Left ventricle myocardium inferior (tissue), 1 donor: ENCODE results near the gene ABCC6. TPM values are rescaled to one million over a fixed set of nuclear protein-coding genes. Genes with fewer than 3 reads are reported as not detected.

Experiments
- DNase-seq: peaks from one replicate; pipeline ENCODE4 v3.0.0-alpha.2; 2020
- H3K27ac ChIP-seq: fragments of 200-600 bp; replicated peaks from 2 replicates; pipeline ENCODE4 v1.8.0; 2021
- H3K27me3 ChIP-seq: fragments of 200-600 bp; 2 replicates; pipeline ENCODE4 v1.8.0; 2021; ENCODE audit warnings: low read depth
- H3K36me3 ChIP-seq: fragments of 200-600 bp; 2 replicates; pipeline ENCODE4 v1.8.0; 2021
- H3K4me1 ChIP-seq: fragments of 200-600 bp; 2 replicates; pipeline ENCODE4 v1.8.0; 2021
- H3K4me3 ChIP-seq: fragments of 200-600 bp; 2 replicates; pipeline ENCODE4 v1.8.0; 2021; ENCODE audit warnings: mild to moderate bottlenecking, moderate library complexity
- H3K9me3 ChIP-seq: fragments of 200-600 bp; replicated peaks from 2 replicates; pipeline ENCODE4 v1.8.0; 2021
- intact Hi-C: fragments of 100-400 bp; cut with micrococcal nuclease; formaldehyde crosslinking; loops from one replicate; pipeline ENCODE4 v1.11.0; 2022
- total RNA-seq: library from RNA; stranded (reverse); fragmentation: NEBNext Ultra II Directional; extraction: Animal tissue kit (Norgen Biotek cat#: 25700); gene quantifications from one replicate; pipeline ENCODE4 v1.2.1, GENCODE V29; 2021
- TF ChIP-seq, protein P1 (sequence below): fragments of 200-600 bp; IDR thresholded peaks from 2 replicates; pipeline ENCODE4 v1.8.0; 2021; ENCODE audit warnings: antibody characterized with exemption, mild to moderate bottlenecking, borderline replicate concordance
- donor health status: DM: no; HTN: yes; CAD: no; lungs with severe emphysema.

ABCC6 gene
- total RNA-seq, 1 donor from 2014 or later: 1.2 TPM

DNA sequence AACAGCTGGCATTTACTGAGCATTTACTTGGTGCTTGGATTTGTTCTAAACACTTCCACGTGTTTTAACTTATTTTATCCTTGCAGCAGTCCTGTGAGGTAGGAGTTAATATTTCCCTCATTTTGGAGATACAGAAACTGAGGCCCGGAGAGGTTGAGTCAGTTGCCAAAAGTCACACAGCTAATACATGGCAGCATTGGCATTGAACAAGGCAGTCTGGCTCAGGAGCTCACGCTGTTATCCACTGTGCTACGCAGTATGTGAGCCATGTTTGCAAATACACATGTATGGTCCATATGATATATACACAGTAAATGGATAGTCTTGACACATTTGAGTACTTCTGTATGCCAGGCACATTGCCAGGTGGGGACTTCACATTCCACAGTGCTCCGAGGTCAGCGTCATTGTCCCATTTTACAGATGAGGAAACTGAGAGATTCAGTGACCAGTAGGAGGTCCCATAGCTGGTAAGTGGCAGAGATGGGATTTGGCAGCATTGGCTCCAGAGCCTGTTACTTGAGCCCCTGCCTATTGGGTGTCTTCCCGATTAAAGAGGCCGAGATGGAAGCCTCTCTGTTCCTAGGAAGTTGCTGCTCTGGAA, 110.7 kb downstream of the ABCC6 start:
- intact Hi-C loops: no loop called here
- Histone ChIP-seq H3K36me3 (peaks cover 88% of the 10 kb centered on the region), H3K4me3 (no peak overlapping the region), H3K4me1 (no peaks in the 10 kb centered on the region), H3K27ac (no peak overlapping the region), H3K27me3 (no peaks in the 10 kb centered on the region), H3K9me3 (peaks cover 2% of the 10 kb centered on the region)
- no peak for DNase-seq
- TF ChIP-seq, protein P1, sequence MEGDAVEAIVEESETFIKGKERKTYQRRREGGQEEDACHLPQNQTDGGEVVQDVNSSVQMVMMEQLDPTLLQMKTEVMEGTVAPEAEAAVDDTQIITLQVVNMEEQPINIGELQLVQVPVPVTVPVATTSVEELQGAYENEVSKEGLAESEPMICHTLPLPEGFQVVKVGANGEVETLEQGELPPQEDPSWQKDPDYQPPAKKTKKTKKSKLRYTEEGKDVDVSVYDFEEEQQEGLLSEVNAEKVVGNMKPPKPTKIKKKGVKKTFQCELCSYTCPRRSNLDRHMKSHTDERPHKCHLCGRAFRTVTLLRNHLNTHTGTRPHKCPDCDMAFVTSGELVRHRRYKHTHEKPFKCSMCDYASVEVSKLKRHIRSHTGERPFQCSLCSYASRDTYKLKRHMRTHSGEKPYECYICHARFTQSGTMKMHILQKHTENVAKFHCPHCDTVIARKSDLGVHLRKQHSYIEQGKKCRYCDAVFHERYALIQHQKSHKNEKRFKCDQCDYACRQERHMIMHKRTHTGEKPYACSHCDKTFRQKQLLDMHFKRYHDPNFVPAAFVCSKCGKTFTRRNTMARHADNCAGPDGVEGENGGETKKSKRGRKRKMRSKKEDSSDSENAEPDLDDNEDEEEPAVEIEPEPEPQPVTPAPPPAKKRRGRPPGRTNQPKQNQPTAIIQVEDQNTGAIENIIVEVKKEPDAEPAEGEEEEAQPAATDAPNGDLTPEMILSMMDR: no peak

DNA sequence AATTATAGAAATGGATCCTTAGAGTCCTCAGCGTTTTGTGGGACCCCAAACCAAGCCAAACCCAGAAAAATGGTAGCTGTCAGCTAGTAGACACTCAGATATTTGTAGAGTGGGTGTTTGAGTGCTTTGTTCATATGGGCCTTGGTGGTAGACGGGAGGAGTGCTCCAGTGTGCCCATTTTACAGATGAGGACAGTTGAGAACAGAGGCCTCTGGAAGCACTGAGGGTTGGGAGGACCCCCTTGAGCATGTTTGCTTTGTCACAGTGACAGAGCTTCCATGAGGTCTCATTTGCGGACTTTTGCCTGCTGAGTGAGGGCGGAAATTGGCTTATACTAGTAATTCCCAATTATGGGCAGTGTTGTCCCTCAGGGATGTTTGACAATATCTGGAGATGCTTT, 111.7 kb downstream of the ABCC6 start:
- no peak overlapping the region for H3K4me3 ChIP-seq
- no peaks in the 10 kb centered on the region for H3K27me3 ChIP-seq
- peaks cover 86% of the 10 kb centered on the region for H3K36me3 ChIP-seq
- intact Hi-C loops: no loop called here
- no peaks in the 10 kb centered on the region for H3K9me3 ChIP-seq
- H3K27ac ChIP-seq: no peak overlapping the region
- no peaks in the 10 kb centered on the region for H3K4me1 ChIP-seq
- TF ChIP-seq, protein P1: no peak
- no peak for DNase-seq

DNA sequence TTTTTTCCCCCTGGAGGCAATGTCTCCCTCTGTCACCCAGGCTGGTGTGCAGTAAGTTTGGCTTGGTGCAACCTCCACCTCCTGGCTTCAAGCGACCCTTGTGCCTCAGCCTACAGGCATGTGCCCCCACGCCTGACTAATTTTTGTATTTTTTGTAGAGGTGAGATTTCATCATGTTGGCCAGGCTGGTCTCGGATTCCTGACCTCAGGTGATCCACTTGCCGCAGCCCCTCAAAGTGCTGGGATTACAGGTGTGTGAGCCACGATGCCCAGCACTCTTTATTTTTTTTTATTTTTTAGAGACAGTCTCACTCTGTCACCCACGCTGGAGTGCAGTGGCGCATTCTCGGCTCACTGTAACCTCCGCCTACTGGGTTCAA, 113.2 kb downstream of the ABCC6 start:
- TF ChIP-seq, protein P1: no peak
- no peak overlapping the region for H3K27ac ChIP-seq
- H3K4me3 ChIP-seq: no peak overlapping the region
- intact Hi-C loops: no loop called here
- H3K27me3 ChIP-seq: no peaks in the 10 kb centered on the region
- no peaks in the 10 kb centered on the region for H3K4me1 ChIP-seq
- peaks cover 76% of the 10 kb centered on the region for H3K36me3 ChIP-seq
- no peaks in the 10 kb centered on the region for H3K9me3 ChIP-seq
- no peak for DNase-seq

DNA sequence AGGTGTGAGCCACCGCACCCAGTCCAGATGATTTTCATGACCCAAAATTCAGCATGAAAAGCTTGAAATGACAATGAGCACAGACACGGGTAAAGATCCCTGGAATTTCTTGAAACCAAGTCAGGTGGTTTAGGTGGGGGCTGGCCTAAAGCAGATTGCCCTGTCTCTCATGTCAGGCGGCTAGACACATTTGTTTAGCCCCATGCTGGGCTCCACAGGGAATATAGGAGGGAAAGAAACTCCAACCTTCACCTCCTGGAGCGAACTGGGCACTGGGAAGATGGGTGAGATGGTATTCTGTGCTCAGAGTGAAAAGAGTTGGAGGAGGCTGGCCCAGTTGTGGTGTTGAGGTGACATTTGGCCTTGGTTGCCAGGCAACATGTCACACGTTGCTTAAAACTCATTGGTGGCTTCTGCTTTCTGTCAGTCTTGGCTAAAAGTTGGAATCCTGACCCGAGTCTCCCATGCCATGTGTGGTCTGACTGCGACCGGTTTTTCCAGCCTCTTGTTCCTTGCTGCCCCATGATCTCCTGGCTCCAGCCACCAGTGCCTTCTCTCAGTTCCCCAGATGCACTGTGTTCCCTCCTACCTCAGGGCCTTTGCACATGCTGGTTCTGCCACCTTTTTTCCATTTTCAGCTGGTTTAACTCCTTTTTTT, 113.7 kb downstream of the ABCC6 start:
- intact Hi-C loops: no loop called here
- H3K36me3 ChIP-seq: peaks cover 71% of the 10 kb centered on the region

DNA sequence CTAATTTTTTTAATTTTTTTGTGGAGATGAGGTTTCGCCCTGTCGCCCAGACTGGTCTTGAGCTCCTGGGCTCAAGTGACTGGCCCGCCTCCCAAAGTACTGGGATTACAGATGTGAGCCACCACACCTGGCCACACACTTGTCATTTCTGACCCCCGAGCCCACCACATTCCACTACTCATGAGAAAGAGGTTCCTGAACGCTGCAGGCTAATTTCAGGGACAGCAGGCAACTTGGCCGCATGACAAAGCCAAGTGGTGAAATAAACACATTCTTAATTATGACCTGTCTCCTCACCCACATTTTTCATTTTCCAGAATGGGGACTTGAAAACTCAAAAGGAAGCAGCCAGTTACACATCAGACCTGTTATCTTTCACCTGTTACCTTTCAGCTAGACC, 114.5 kb downstream of the ABCC6 start:
- no peak for DNase-seq
- Histone ChIP-seq H3K27me3 (no peaks in the 10 kb centered on the region), H3K36me3 (peaks cover 68% of the 10 kb centered on the region), H3K4me3 (no peak overlapping the region), H3K9me3 (no peaks in the 10 kb centered on the region), H3K27ac (no peak overlapping the region), H3K4me1 (no peaks in the 10 kb centered on the region)
- intact Hi-C loops: no loop called here
- TF ChIP-seq, protein P1: no peak

More for the DNA sequence above, 113.7 kb downstream of the ABCC6 start:
- DNase-seq: no peak
- H3K4me1 ChIP-seq: no peaks in the 10 kb centered on the region
- no peaks in the 10 kb centered on the region for H3K27me3 ChIP-seq
- TF ChIP-seq, protein P1: no peak
- no peak overlapping the region for H3K4me3 ChIP-seq
- no peak overlapping the region for H3K27ac ChIP-seq
- H3K9me3 ChIP-seq: no peaks in the 10 kb centered on the region
